Endothelial cell (in vitro differentiated cells): ENCODE data around the gene PLEKHH3. TPM values are rescaled to one million over a fixed set of nuclear protein-coding genes. Genes with fewer than 3 reads are reported as not detected.
A peak's percentile ranks its signal among the peaks of the same experiment; 100 is the strongest.

Experiments
- DNase-seq: peaks from one replicate; pipeline ENCODE4 v3.0.0; 2021; ENCODE audit warnings: low spot score
- H3K27ac Mint-ChIP-seq: one replicate; pipeline ENCODE4 v1.8.0; 2021; ENCODE audit warnings: mixed read lengths, inconsistent platforms; ENCODE audit not compliant: unreplicated experiment
- H3K27me3 Mint-ChIP-seq: one replicate; pipeline ENCODE4 v1.8.0; 2021; ENCODE audit warnings: mild to moderate bottlenecking, moderate library complexity, mixed read lengths, inconsistent platforms; ENCODE audit not compliant: unreplicated experiment
- H3K36me3 Mint-ChIP-seq: one replicate; pipeline ENCODE4 v1.8.0; 2021; ENCODE audit warnings: mild to moderate bottlenecking, low read depth, mixed read lengths, inconsistent platforms; ENCODE audit not compliant: unreplicated experiment
- H3K4me1 Mint-ChIP-seq: one replicate; pipeline ENCODE4 v1.8.0; 2021; ENCODE audit warnings: mild to moderate bottlenecking, mixed read lengths, inconsistent platforms; ENCODE audit not compliant: unreplicated experiment
- H3K4me3 Mint-ChIP-seq: one replicate; pipeline ENCODE4 v1.8.0; 2021; ENCODE audit warnings: mild to moderate bottlenecking, mixed read lengths, inconsistent platforms; ENCODE audit not compliant: unreplicated experiment
- H3K9me3 Mint-ChIP-seq: one replicate; pipeline ENCODE4 v1.8.0; 2021; ENCODE audit warnings: mixed read lengths, inconsistent platforms; ENCODE audit not compliant: unreplicated experiment
- total RNA-seq: library from RNA; stranded (reverse); fragmentation: NEBNext Ultra II Directional; extraction: Animal tissue kit (Norgen Biotek cat#: 25700); gene quantifications from one replicate; pipeline ENCODE4 v1.2.1, GENCODE V29; 2021; ENCODE audit not compliant: unreplicated experiment
- TF ChIP-seq, protein P1 (sequence below): fragments of 200-600 bp; sonication (generic); IDR thresholded peaks from one replicate; pipeline ENCODE4 v1.5.0; 2021; ENCODE audit warnings: antibody characterized with exemption; ENCODE audit not compliant: unreplicated experiment

PLEKHH3 gene
- total RNA-seq, 1 donor from 2014 or later = 25.2 TPM

DNA sequence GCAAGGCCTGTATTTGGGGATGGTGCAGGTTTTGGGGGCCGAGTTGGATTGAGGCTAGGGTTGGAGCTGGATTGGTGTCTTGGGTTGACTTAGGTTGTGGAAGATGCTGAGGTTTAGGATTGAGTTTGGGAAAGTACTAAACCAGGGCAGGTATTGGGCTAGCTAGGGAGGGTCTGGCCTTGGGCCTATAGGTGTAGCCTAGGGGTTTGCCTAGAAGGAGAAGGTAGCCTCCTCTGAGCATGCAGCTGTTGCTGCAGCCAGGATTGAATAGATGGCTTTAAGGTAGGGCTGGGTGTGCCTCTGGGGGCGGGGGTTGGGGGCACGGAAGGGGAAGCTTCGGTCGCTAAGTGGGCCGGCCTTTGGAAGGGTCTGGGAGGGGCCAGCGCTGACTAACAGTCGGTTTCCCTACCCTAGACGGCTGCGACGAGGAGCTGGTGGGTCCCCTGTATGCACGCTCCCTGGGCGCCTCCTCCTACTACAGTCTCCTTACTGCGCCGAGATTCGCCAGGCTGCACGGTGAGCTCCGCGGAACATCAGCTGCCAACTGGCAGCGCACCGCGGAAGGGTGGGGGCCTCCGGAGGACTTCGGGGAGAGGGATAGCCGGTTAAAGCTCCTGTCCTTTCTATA is 6.7 kb upstream of the PLEKHH3 start:
- Mint-ChIP-seq H3K36me3 (peaks cover 14% of the 10 kb centered on the region), H3K9me3 (no peaks in the 10 kb centered on the region), H3K4me3 (peak overlapping the region; percentile 82), H3K4me1 (peaks cover 23% of the 10 kb centered on the region), H3K27ac (no peak overlapping the region), H3K27me3 (peaks cover 32% of the 10 kb centered on the region)
- TF ChIP-seq, protein P1, sequence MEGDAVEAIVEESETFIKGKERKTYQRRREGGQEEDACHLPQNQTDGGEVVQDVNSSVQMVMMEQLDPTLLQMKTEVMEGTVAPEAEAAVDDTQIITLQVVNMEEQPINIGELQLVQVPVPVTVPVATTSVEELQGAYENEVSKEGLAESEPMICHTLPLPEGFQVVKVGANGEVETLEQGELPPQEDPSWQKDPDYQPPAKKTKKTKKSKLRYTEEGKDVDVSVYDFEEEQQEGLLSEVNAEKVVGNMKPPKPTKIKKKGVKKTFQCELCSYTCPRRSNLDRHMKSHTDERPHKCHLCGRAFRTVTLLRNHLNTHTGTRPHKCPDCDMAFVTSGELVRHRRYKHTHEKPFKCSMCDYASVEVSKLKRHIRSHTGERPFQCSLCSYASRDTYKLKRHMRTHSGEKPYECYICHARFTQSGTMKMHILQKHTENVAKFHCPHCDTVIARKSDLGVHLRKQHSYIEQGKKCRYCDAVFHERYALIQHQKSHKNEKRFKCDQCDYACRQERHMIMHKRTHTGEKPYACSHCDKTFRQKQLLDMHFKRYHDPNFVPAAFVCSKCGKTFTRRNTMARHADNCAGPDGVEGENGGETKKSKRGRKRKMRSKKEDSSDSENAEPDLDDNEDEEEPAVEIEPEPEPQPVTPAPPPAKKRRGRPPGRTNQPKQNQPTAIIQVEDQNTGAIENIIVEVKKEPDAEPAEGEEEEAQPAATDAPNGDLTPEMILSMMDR = no peak
- DNase-seq = no peak

DNA sequence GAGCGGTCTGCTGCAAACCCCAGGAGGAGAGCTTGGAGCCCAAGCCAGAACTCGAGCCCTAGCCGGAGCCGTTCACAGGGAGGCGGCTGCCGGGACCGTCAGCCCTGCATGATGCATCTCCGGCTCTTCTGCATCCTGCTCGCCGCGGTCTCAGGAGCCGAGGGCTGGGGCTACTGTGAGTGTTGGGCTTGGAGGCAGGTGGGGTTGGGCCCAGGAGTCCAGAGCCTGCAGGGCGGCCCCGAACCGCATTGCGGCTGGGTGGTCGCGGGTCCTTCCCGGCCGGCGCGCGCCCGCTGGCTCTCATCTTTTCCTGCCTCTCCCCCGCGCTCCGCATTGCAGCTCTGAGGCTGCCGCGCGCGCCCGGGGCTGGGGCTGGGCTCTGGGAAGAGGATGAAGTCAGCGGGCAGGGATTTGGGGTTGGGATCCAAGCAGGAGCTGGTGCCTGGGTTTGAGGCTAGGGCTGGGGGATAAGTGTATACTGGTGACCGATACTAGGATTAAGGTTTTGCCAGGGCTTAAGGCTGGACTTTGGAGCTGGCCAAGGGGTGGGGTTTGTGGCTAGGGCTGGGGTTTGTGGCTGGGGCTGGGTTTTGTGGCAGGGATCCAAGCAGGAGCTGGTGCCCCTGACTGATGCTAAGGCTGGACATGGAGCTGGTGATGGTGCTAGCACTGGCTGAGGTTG is 6.1 kb upstream of the PLEKHH3 start:
- peaks cover 14% of the 10 kb centered on the region for H3K36me3 Mint-ChIP-seq
- H3K27ac Mint-ChIP-seq = no peak overlapping the region
- H3K4me1 Mint-ChIP-seq = peaks cover 26% of the 10 kb centered on the region
- peaks cover 32% of the 10 kb centered on the region for H3K27me3 Mint-ChIP-seq
- peak; percentile 53 for DNase-seq
- peak overlapping the region; percentile 87 for H3K4me3 Mint-ChIP-seq
- TF ChIP-seq, protein P1 = no peak
- no peaks in the 10 kb centered on the region for H3K9me3 Mint-ChIP-seq

DNA sequence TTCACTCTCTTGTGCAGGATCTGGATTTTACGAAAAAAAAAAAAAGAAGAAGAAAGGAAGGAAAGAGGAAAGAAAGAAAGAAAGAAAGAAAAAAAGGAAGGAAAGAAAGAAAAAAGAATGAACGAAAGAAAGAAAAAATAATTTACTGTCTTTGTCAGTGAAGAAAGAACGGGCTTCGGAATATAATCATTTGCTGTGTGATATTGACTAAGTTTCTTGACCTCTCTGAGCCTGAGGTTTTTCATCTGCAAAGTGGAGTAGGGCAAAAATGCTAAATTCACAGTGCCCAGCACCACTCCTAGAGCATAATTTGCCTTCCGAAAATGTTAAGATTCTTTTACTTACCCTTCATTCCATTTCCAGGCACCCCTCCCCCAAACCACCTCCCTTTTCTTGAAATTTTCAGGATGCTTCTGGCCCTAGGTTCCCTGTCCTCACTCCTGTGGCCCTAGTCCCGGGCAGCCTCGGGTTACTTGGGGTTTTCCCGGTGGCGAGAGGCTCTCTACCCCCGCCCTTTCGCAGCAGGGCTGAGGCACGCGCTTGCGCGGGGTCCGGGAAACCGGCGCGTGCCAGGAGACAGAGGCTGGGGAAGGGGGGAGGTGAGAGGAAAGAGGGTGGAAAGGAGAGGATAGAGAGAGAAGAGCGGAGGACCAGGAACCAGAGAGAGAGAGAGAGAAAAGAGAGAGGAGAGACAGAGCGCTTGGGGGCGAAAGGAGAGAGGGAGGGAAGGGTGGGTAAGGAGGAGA is 5.4 kb upstream of the PLEKHH3 start, which contains the start of gene CNTNAP1:
TSS of gene CNTNAP1 (plus strand) at position 556 of the 746 bp plus-strand sequence. CDS start 299 bp downstream, outside the sequence.
- peaks cover 14% of the 10 kb centered on the region for H3K36me3 Mint-ChIP-seq
- TF ChIP-seq, protein P1 = no peak
- DNase-seq = no peak
- H3K27ac Mint-ChIP-seq = peak within 1 kb of the TSS; percentile 23
- H3K4me1 Mint-ChIP-seq = peaks cover 26% of the 10 kb centered on the region
- peak within 1 kb of the TSS; percentile 87 for H3K4me3 Mint-ChIP-seq
- no peaks in the 10 kb centered on the region for H3K9me3 Mint-ChIP-seq
- peaks cover 30% of the 10 kb centered on the region for H3K27me3 Mint-ChIP-seq

DNA sequence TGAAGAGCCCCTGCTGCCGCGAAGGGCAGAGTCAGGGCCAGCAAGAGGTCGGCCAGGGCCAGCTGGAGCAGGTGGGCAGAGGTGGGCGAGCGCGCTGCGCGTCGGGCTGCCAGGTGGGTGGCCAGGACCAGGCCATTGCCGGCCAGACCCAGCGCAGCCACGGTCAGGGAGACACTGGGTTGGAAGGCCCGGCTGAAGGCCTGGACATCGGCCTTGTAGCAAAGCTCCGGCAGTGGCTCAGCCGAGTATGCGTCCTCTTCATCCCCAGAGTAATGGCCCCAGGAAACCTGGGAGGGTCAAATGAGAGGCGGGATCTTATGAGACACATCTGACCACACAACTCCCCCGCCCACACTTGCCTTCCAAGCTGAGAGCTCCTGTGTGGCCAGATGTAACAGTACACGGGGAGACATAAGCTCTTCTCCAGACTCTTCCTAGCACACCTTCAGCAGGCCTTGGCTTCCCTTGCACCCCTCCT is 3.6 kb upstream of the PLEKHH3 start:
- H3K27me3 Mint-ChIP-seq = peaks cover 24% of the 10 kb centered on the region
- peaks cover 26% of the 10 kb centered on the region for H3K4me1 Mint-ChIP-seq
- TF ChIP-seq, protein P1 = no peak
- H3K9me3 Mint-ChIP-seq = no peaks in the 10 kb centered on the region
- H3K36me3 Mint-ChIP-seq = peaks cover 7% of the 10 kb centered on the region
- peak overlapping the region; percentile 82 for H3K27ac Mint-ChIP-seq
- H3K4me3 Mint-ChIP-seq = peak overlapping the region; percentile 82
- no peak for DNase-seq
